Activated CD8-positive, alpha-beta T cell treated with anti-CD3 and anti-CD28 coated beads for 36 hours (primary cell): Measurements from ENCODE around the gene VPS39. TPM values are rescaled to one million over a fixed set of nuclear protein-coding genes. Genes with fewer than 3 reads are reported as not detected.

Experiments used
- ATAC-seq: fragments of 200-7000 bp; cut with Tn5 transposase; one replicate; pipeline ENCODE4 v1.10.0; 2021; ENCODE audit warnings: mild to moderate bottlenecking, moderate library complexity
- CTCF ChIA-PET: fragments of 350-600 bp; sonication (Branson Sonifier 250); formaldehyde crosslinking; loops from one replicate; lab custom pipeline; 2021; ENCODE audit warnings: antibody characterized with exemption; lab: Charles Lee
- POLR2A ChIA-PET: fragments of 350-600 bp; sonication (Branson Sonifier 250); formaldehyde crosslinking; loops from one replicate; lab custom pipeline; 2021; ENCODE audit warnings: antibody characterized with exemption; lab: Charles Lee
- DNase-seq: peaks from one replicate; pipeline ENCODE4 v3.0.0-alpha.2; 2020
- H3K27ac Mint-ChIP-seq: one replicate; pipeline ENCODE4 v1.8.0; 2021; ENCODE audit warnings: mild to moderate bottlenecking, mixed read lengths
- H3K27me3 Mint-ChIP-seq: one replicate; pipeline ENCODE4 v1.8.0; 2021; ENCODE audit warnings: mixed read lengths
- H3K36me3 Mint-ChIP-seq: one replicate; pipeline ENCODE4 v1.8.0; 2021; ENCODE audit warnings: low read depth, mixed read lengths
- H3K4me1 Mint-ChIP-seq: one replicate; pipeline ENCODE4 v1.8.0; 2021; ENCODE audit warnings: low read depth, mixed read lengths
- H3K4me3 Mint-ChIP-seq: one replicate; pipeline ENCODE4 v1.8.0; 2021; ENCODE audit warnings: mild to moderate bottlenecking, moderate library complexity, mixed read lengths
- H3K9me3 Mint-ChIP-seq: one replicate; pipeline ENCODE4 v1.8.0; 2021; ENCODE audit warnings: mixed read lengths
- CTCF ChIP-seq: fragments of 200-600 bp; IDR thresholded peaks from one replicate; pipeline ENCODE4 v1.8.0; 2022; ENCODE audit warnings: antibody characterized with exemption, mild to moderate bottlenecking
- intact Hi-C: fragments of 100-400 bp; cut with micrococcal nuclease; formaldehyde crosslinking; loops from one replicate; pipeline ENCODE4 v1.10.0; 2022
- total RNA-seq, 2 experiments: library from RNA; stranded (reverse); gene quantifications; one replicate each; pipeline ENCODE4 v1.2.3, GENCODE V29; 2021

Gene VPS39
- total RNA-seq, 2 experiments from 2014 or later, result 47.3 to 49.8 TPM

- Mint-ChIP-seq H3K9me3 (no peaks in the 10 kb centered on the region), H3K4me3 (no peak overlapping the region), H3K4me1 (peaks cover 2% of the 10 kb centered on the region), H3K27ac (no peak overlapping the region), H3K36me3 (peaks cover 20% of the 10 kb centered on the region), H3K27me3 (no peaks in the 10 kb centered on the region)
- TF ChIP-seq CTCF, result no peak
- ATAC-seq (no peak), DNase-seq (no peak)
- CTCF ChIA-PET, result interaction anchor here (1.3 kb wide), 1 partner anchor 22 kb away, joined by 3 read pairs; no protein-coding TSS in a partner anchor
- POLR2A ChIA-PET, result no interaction called here
- intact Hi-C loops, result no loop called here
Measured at GRCh38 chr15:42159381-42160015, 48.6 kb downstream of the VPS39 start.

GRCh38 chr15:42158941-42159340 lies 49.2 kb downstream of the VPS39 start:
- no peak for TF ChIP-seq CTCF
- Mint-ChIP-seq H3K27me3 (no peaks in the 10 kb centered on the region), H3K4me3 (no peak overlapping the region), H3K36me3 (peaks cover 16% of the 10 kb centered on the region), H3K4me1 (peaks cover 2% of the 10 kb centered on the region), H3K9me3 (no peaks in the 10 kb centered on the region), H3K27ac (no peak overlapping the region)
- CTCF ChIA-PET, result no interaction called here
- intact Hi-C loops, result no loop called here
- DNase-seq (no peak), ATAC-seq (no peak)
- POLR2A ChIA-PET, result no interaction called here

- ChIA-PET POLR2A (no interaction called here), CTCF (no interaction called here)
- ATAC-seq, result no peak
- Mint-ChIP-seq H3K9me3 (no peaks in the 10 kb centered on the region), H3K4me3 (no peak overlapping the region), H3K27me3 (no peaks in the 10 kb centered on the region), H3K36me3 (peaks cover 12% of the 10 kb centered on the region), H3K27ac (no peak overlapping the region), H3K4me1 (peaks cover 2% of the 10 kb centered on the region)
- DNase-seq, result no peak
- no peak for TF ChIP-seq CTCF
- intact Hi-C loops, result no loop called here
Measured at GRCh38 chr15:42157981-42158765, 49.9 kb downstream of the VPS39 start.

GRCh38 chr15:42157381-42157780 lies 50.7 kb downstream of the VPS39 start:
- DNase-seq (no peak), ATAC-seq (no peak)
- Mint-ChIP-seq H3K9me3 (no peaks in the 10 kb centered on the region), H3K27ac (no peak overlapping the region), H3K27me3 (no peaks in the 10 kb centered on the region), H3K36me3 (peaks cover 6% of the 10 kb centered on the region), H3K4me1 (peaks cover 2% of the 10 kb centered on the region), H3K4me3 (no peak overlapping the region)
- CTCF ChIA-PET, result no interaction called here
- POLR2A ChIA-PET, result no interaction called here
- TF ChIP-seq CTCF, result no peak
- intact Hi-C loops, result no loop called here

GRCh38 chr15:42156243-42156922 lies 51.7 kb downstream of the VPS39 start, which contains the start of gene PLA2G4F:
Gene PLA2G4F, minus strand, starts transcription at chr15:42156636. Its CDS starts 87 bp downstream, at chr15:42156549.
- DNase-seq (no peak), ATAC-seq (no peak)
- Mint-ChIP-seq H3K9me3 (no peaks in the 10 kb centered on the region), H3K27me3 (no peaks in the 10 kb centered on the region), H3K4me3 (no peak within 1 kb of the TSS), H3K4me1 (peaks cover 2% of the 10 kb centered on the region), H3K36me3 (peaks cover 6% of the 10 kb centered on the region), H3K27ac (no peak within 1 kb of the TSS)
- ChIA-PET POLR2A (no interaction called here), CTCF (no interaction called here)
- TF ChIP-seq CTCF, result no peak
- intact Hi-C loops, result no loop called here
